ENCODE results near the gene ITGAD. TPM values are rescaled to one million over a fixed set of nuclear protein-coding genes. Genes with fewer than 3 reads are reported as not detected.
"Not testable (repeated sequence)": the region's sequence is repeated elsewhere in the genome, so short reads cannot be mapped to it uniquely, and the experiment has no call there.

Gene ITGAD
- total RNA-seq, 3 donors from 2014 or later = 0.16 TPM; not detected in 2

DNA sequence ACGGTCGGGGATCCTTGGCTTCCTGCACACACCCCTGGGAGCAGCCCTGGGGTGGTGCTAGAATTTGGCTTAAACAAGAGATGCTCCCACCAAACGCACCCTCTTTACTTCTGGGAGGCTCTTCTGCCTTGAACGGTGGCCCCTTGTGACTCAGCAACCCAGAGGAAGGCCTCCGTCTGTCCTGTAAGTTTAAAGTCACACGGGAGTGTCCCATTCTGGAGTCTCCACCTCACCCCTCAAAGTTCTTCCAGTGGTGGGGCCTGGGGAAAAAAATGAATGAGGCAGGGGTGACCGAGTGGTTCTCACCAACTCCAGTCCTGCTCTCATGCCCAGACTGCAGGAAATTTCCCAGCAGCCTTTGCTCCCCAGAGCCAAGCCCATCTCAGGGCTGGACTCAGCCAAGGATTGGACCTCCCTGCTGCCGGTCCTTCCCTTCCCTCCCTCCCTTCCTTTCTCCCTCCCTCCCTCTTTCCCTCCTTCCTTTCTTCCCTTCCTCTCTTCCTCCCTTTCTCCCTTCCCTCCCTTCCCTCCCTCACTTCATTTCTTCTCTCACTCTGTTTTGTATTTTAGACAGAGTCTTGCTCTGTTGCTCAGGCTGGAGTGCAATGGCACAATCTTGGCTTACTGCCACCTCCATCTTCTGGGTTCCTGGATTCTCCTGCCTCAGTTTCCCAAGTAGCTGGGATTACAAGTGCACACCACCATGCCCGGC lies 11.4 kb downstream of the ITGAD start:
- H3K36me3 Mint-ChIP-seq (ENCODE audit: insufficient read depth) = no peaks in the 10 kb centered on the region
- H3K4me3 Mint-ChIP-seq = no peak overlapping the region

DNA sequence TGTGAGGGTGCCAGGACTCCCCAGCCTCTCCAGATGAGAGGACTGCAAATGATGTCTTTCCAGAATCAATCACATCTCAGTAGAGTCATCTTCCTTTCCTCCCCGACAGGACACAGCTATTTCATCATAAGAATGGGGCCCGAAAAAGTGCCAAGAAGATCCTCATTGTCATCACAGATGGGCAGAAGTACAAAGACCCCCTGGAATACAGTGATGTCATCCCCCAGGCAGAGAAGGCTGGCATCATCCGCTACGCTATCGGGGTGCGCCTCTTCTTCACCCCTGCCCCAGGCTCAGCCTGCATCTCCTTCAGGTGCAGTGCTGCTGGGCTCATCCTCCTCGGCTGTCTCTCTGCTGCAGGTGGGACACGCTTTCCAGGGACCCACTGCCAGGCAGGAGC lies 14.3 kb downstream of the ITGAD start:
- no peak overlapping the region for H3K4me3 Mint-ChIP-seq
- no peaks in the 10 kb centered on the region for H3K36me3 Mint-ChIP-seq (ENCODE audit: insufficient read depth)
- peaks cover 2% of the 10 kb centered on the region for H3K4me1 Mint-ChIP-seq (ENCODE audit: low read depth)
- no peak for DNase-seq
- ATAC-seq = no peak
- no peaks in the 10 kb centered on the region for H3K9me3 Mint-ChIP-seq
- peaks cover 8% of the 10 kb centered on the region for H3K27me3 Mint-ChIP-seq (ENCODE audit: low read depth)

More for the DNA sequence above, 11.4 kb downstream of the ITGAD start:
- Mint-ChIP-seq H3K9me3 (peaks cover 6% of the 10 kb centered on the region), H3K4me1 (ENCODE audit: low read depth) (peaks cover 9% of the 10 kb centered on the region), H3K27me3 (ENCODE audit: low read depth) (peaks cover 3% of the 10 kb centered on the region)
- ATAC-seq = no peak
- DNase-seq = no peak

- ATAC-seq (no peak), DNase-seq (no peak)
- Mint-ChIP-seq H3K4me1 (ENCODE audit: low read depth) (peaks cover 1% of the 10 kb centered on the region), H3K36me3 (ENCODE audit: insufficient read depth) (no peaks in the 10 kb centered on the region), H3K4me3 (no peak overlapping the region), H3K9me3 (no peaks in the 10 kb centered on the region), H3K27me3 (ENCODE audit: low read depth) (peaks cover 8% of the 10 kb centered on the region)
Observed at GRCh38 chr16:31409433-31409832, 16.3 kb downstream of the ITGAD start.

DNA sequence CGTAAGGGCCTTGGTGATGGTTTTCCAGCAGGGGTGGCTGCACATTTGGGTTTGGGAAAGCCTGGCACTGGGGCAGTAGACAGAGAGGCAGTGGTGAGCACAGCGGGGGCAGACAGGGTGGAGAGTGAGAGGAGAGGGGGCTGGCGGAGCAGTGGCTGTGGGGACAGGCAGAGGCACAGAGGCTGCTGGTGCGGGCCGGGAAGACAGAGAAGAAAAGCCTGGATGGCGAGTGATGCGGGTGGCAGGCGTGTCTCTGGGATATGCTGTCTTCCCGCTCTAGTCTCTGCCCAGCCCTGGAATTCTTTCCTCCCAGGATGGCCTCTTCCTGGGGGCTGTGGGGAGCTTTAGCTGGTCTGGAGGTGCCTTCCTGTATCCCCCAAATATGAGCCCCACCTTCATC lies 16.9 kb downstream of the ITGAD start:
- Mint-ChIP-seq H3K36me3 (ENCODE audit: insufficient read depth) (no peaks in the 10 kb centered on the region), H3K4me1 (ENCODE audit: low read depth) (peaks cover 7% of the 10 kb centered on the region), H3K27me3 (ENCODE audit: low read depth) (peaks cover 8% of the 10 kb centered on the region), H3K9me3 (no peaks in the 10 kb centered on the region), H3K4me3 (no peak overlapping the region)
- DNase-seq = no peak
- no peak for ATAC-seq

- Mint-ChIP-seq H3K4me1 (ENCODE audit: low read depth) (peaks cover 14% of the 10 kb centered on the region), H3K9me3 (no peaks in the 10 kb centered on the region), H3K36me3 (ENCODE audit: insufficient read depth) (no peaks in the 10 kb centered on the region), H3K4me3 (no peak overlapping the region), H3K27me3 (ENCODE audit: low read depth) (peaks cover 8% of the 10 kb centered on the region)
- DNase-seq (no peak), ATAC-seq (no peak)
Observed at GRCh38 chr16:31411024-31411844, 18.1 kb downstream of the ITGAD start.

- no peaks in the 10 kb centered on the region for H3K9me3 Mint-ChIP-seq
- H3K4me1 Mint-ChIP-seq (ENCODE audit: low read depth) = peaks cover 16% of the 10 kb centered on the region
- H3K4me3 Mint-ChIP-seq = no peak overlapping the region
- H3K36me3 Mint-ChIP-seq (ENCODE audit: insufficient read depth) = no peaks in the 10 kb centered on the region
- H3K27me3 Mint-ChIP-seq (ENCODE audit: low read depth) = peaks cover 13% of the 10 kb centered on the region
- no peak for DNase-seq
- no peak for ATAC-seq
Observed at GRCh38 chr16:31412750-31413149, 19.6 kb downstream of the ITGAD start.

DNA sequence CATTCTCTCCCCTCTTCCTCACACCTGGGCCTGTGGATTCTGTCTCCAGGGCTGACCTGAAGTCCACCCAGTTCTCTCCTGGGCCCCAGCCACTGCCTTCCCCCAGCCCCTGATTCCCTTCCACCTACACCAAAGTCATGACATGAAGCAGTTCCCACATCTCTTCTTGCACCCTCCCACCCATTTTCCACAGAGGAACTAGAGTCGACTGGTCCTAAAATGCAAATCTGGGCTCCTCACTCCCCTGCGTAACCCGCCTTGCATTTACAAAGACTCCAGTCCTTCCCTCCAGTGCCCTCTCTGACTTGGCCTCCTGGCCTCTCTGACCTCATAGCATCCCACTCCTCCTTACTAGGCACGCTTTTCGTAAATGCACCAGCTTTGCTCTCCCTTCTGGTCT lies 20.2 kb downstream of the ITGAD start:
- ATAC-seq = no peak
- H3K9me3 Mint-ChIP-seq = no peaks in the 10 kb centered on the region
- H3K4me3 Mint-ChIP-seq = no peak overlapping the region
- no peaks in the 10 kb centered on the region for H3K36me3 Mint-ChIP-seq (ENCODE audit: insufficient read depth)
- no peak for DNase-seq
- H3K27me3 Mint-ChIP-seq (ENCODE audit: low read depth) = peaks cover 18% of the 10 kb centered on the region
- peaks cover 16% of the 10 kb centered on the region for H3K4me1 Mint-ChIP-seq (ENCODE audit: low read depth)

DNA sequence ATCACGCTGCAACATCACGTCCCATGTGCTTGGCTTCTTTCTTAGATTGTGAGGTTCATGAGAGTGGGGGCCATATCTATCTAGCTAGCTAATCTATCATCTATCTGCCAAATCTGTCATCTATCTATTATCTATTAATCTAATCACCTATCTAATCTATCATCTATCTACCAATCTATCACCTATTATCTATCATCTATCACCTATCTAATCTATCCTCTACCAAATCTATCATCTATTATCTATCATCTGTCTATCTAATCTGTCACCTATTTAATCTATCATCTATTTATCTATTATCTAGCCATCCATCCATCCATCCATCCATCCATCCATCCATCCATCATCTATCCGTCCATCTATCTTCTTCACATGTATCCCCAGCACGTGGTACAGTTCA lies 20.8 kb downstream of the ITGAD start:
- no peak for ATAC-seq
- H3K9me3 Mint-ChIP-seq = no peaks in the 10 kb centered on the region
- no peak overlapping the region for H3K4me3 Mint-ChIP-seq
- no peaks in the 10 kb centered on the region for H3K36me3 Mint-ChIP-seq (ENCODE audit: insufficient read depth)
- H3K4me1 Mint-ChIP-seq (ENCODE audit: low read depth) = peaks cover 16% of the 10 kb centered on the region
- H3K27me3 Mint-ChIP-seq (ENCODE audit: low read depth) = peaks cover 17% of the 10 kb centered on the region
- no peak for DNase-seq

DNA sequence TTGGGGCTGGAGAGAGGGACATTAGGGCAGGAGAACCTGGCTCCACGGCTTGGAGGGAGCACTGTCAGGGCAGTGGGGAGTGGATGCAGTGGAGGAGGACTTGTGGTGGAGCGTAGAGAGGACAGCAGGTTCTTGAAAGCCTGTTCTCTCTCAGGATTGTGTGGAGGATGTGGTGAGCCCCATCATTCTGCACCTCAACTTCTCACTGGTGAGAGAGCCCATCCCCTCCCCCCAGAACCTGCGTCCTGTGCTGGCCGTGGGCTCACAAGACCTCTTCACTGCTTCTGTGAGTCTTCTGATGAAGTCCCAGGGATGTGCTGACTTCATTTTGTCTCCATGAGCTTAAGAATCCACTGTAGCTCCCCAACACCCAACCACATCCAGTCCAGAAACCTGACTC lies 21.6 kb downstream of the ITGAD start:
- DNase-seq (no peak), ATAC-seq (no peak)
- peaks cover 18% of the 10 kb centered on the region for H3K4me1 Mint-ChIP-seq (ENCODE audit: low read depth)

GRCh38 chr16:31416371-31416770 lies 23.2 kb downstream of the ITGAD start:
- Mint-ChIP-seq H3K4me3 (no peak overlapping the region), H3K27me3 (ENCODE audit: low read depth) (peaks cover 13% of the 10 kb centered on the region), H3K36me3 (ENCODE audit: insufficient read depth) (no peaks in the 10 kb centered on the region), H3K9me3 (no peaks in the 10 kb centered on the region), H3K4me1 (ENCODE audit: low read depth) (peaks cover 22% of the 10 kb centered on the region)
- ATAC-seq = no peak
- DNase-seq = no peak

More for the DNA sequence above, 21.6 kb downstream of the ITGAD start:
- Mint-ChIP-seq H3K4me3 (no peak overlapping the region), H3K36me3 (ENCODE audit: insufficient read depth) (no peaks in the 10 kb centered on the region), H3K9me3 (no peaks in the 10 kb centered on the region), H3K27me3 (ENCODE audit: low read depth) (peaks cover 17% of the 10 kb centered on the region)

DNA sequence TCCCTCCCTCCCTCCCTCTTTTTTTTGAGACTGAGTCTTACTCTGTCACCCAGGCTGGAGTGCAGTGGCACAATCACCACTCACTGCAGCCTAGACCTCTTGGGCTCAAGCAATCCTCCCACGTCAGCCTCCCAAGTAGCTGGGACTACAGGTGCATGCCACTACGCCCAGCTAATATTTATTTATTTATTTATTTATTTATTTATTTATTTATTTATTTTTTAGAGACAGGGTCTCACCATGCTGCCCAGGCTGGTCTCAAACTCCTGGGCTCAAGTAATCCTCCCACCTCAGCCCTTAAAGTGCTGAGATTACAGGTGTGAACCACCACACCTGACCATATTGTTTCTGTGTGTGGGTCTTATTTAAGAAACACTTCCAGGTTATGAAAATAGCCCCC lies 23.9 kb downstream of the ITGAD start:
- DNase-seq; H3K9me3 Mint-ChIP-seq; ATAC-seq; H3K36me3 Mint-ChIP-seq (ENCODE audit: insufficient read depth); H3K4me3 Mint-ChIP-seq: not testable (repeated sequence)
- peaks cover 26% of the 10 kb centered on the region for H3K4me1 Mint-ChIP-seq (ENCODE audit: low read depth)
- H3K27me3 Mint-ChIP-seq (ENCODE audit: low read depth) = peaks cover 13% of the 10 kb centered on the region

- Mint-ChIP-seq H3K27me3 (ENCODE audit: low read depth) (peaks cover 13% of the 10 kb centered on the region), H3K4me1 (ENCODE audit: low read depth) (peaks cover 31% of the 10 kb centered on the region), H3K4me3 (no peak overlapping the region), H3K36me3 (ENCODE audit: insufficient read depth) (no peaks in the 10 kb centered on the region), H3K9me3 (no peaks in the 10 kb centered on the region)
- ATAC-seq (no peak), DNase-seq (no peak)
Observed at GRCh38 chr16:31417916-31418315, 24.8 kb downstream of the ITGAD start.

DNA sequence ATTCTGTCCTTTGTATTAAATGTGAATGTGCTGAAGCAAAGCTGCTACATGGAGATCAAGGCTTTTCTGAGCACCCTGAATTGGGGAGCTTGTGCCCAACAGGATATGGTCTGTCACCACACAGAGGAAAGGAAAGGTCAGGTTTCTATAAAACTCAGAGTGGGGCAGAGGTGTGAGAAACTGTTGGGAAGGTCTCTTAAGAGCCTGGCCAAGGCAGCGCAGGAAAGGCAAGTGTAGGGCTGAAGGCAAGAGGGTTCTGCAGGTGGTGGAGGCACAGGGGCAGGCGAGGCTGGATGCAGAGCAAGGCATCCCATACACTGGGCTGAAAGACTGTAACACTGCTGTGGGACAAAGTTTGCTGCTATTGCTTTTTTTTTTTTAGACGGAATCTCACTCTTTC lies 26.9 kb downstream of the ITGAD start:
- Mint-ChIP-seq H3K4me1 (ENCODE audit: low read depth) (peaks cover 30% of the 10 kb centered on the region), H3K36me3 (ENCODE audit: insufficient read depth) (no peaks in the 10 kb centered on the region), H3K9me3 (no peaks in the 10 kb centered on the region), H3K27me3 (ENCODE audit: low read depth) (peaks cover 20% of the 10 kb centered on the region), H3K4me3 (no peak overlapping the region)
- ATAC-seq (no peak), DNase-seq (no peak)

- peaks cover 23% of the 10 kb centered on the region for H3K4me1 Mint-ChIP-seq (ENCODE audit: low read depth)
- ATAC-seq = peak; percentile 97 to 99
- H3K36me3 Mint-ChIP-seq (ENCODE audit: insufficient read depth) = no peaks in the 10 kb centered on the region
- DNase-seq = peak; percentile 13
- no peaks in the 10 kb centered on the region for H3K9me3 Mint-ChIP-seq
- H3K4me3 Mint-ChIP-seq = no peak overlapping the region
- H3K27me3 Mint-ChIP-seq (ENCODE audit: low read depth) = peaks cover 26% of the 10 kb centered on the region
Observed at GRCh38 chr16:31421587-31421986, 28.5 kb downstream of the ITGAD start.

DNA sequence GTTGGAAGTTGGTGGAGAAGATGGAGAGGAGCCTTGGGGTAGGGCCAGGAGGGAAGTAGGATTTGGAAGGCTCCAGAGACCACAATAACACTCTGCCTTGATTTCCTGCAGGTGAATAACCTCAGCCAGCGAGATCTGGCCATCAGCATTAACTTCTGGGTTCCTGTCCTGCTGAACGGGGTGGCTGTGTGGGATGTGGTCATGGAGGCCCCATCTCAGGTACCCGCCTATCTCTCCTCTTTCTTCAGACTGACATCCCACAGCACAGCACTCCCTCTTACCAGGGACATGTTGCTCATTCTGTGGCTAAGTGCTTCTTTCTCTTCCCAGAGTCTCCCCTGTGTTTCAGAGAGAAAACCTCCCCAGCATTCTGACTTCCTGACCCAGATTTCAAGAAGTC lies 30.1 kb downstream of the ITGAD start:
- H3K36me3 Mint-ChIP-seq (ENCODE audit: insufficient read depth) = no peaks in the 10 kb centered on the region
- DNase-seq (no peak), ATAC-seq (no peak)
- H3K9me3 Mint-ChIP-seq = no peaks in the 10 kb centered on the region
- peaks cover 21% of the 10 kb centered on the region for H3K4me1 Mint-ChIP-seq (ENCODE audit: low read depth)
- no peak overlapping the region for H3K4me3 Mint-ChIP-seq
- peaks cover 17% of the 10 kb centered on the region for H3K27me3 Mint-ChIP-seq (ENCODE audit: low read depth)
